ENCODE measurements around the gene RBFOX2. TPM values are rescaled to one million over a fixed set of nuclear protein-coding genes. Genes with fewer than 3 reads are reported as not detected.

RBFOX2 gene
- total RNA-seq, 1 donor from 2014 or later: 74.4 TPM

GRCh38 chr22:35894464-35894878, 134.2 kb downstream of the RBFOX2 start:
- ATAC-seq (ENCODE audit: poor library complexity): peak; percentile 88
- intact Hi-C loops (cut with DNase I): no loop called here
- DNase-seq: peak; percentile 47

- DNase-seq (no peak), ATAC-seq (ENCODE audit: poor library complexity) (peak; percentile 65)
- intact Hi-C loops (cut with DNase I): no loop called here
These were observed 134.9 kb downstream of the RBFOX2 start for GRCh38 chr22:35893698-35894097.

- DNase-seq: no peak
- intact Hi-C loops (cut with DNase I): no loop called here
- ATAC-seq (ENCODE audit: poor library complexity): no peak
These were observed 136.4 kb downstream of the RBFOX2 start for GRCh38 chr22:35892192-35892591.

- no peak for DNase-seq
- intact Hi-C loops (cut with DNase I): no loop called here
- ATAC-seq (ENCODE audit: poor library complexity): no peak
These were observed 137.2 kb downstream of the RBFOX2 start for GRCh38 chr22:35891442-35891841.

- intact Hi-C loops (cut with DNase I): no loop called here
- ATAC-seq (ENCODE audit: poor library complexity): no peak
These were observed 139.6 kb downstream of the RBFOX2 start for GRCh38 chr22:35889071-35889470.

GRCh38 chr22:35888181-35888870, 140.3 kb downstream of the RBFOX2 start:
- no peak for ATAC-seq (ENCODE audit: poor library complexity)
- intact Hi-C loops (cut with DNase I): no loop called here
- DNase-seq: no peak

More at GRCh38 chr22:35889071-35889470, 139.6 kb downstream of the RBFOX2 start:
- DNase-seq: no peak

- DNase-seq: no peak
- intact Hi-C loops (cut with DNase I): no loop called here
- no peak for ATAC-seq (ENCODE audit: poor library complexity)
These were observed 141.2 kb downstream of the RBFOX2 start for GRCh38 chr22:35887296-35887875.

- intact Hi-C loops (cut with DNase I): no loop called here
- ATAC-seq (ENCODE audit: poor library complexity): no peak
- DNase-seq: no peak
These were observed 142.3 kb downstream of the RBFOX2 start for GRCh38 chr22:35886309-35886708.

- DNase-seq: no peak
- intact Hi-C loops (cut with DNase I): no loop called here
- ATAC-seq (ENCODE audit: poor library complexity): no peak
These were observed 144.1 kb downstream of the RBFOX2 start for GRCh38 chr22:35884529-35884928.

GRCh38 chr22:35883031-35883620, 145.5 kb downstream of the RBFOX2 start:
- intact Hi-C loops (cut with DNase I): no loop called here
- no peak for DNase-seq
- peak; percentile 73 for ATAC-seq (ENCODE audit: poor library complexity)

- no peak for DNase-seq
- intact Hi-C loops (cut with DNase I): no loop called here
- peak; percentile 33 for ATAC-seq (ENCODE audit: poor library complexity)
These were observed 146.2 kb downstream of the RBFOX2 start for GRCh38 chr22:35882211-35883030.

GRCh38 chr22:35879351-35879750, 149.3 kb downstream of the RBFOX2 start:
- intact Hi-C loops (cut with DNase I): no loop called here
- DNase-seq (no peak), ATAC-seq (ENCODE audit: poor library complexity) (no peak)

GRCh38 chr22:35873426-35873825, 155.2 kb downstream of the RBFOX2 start:
- DNase-seq (no peak), ATAC-seq (ENCODE audit: poor library complexity) (no peak)
- intact Hi-C loops (cut with DNase I): no loop called here

- DNase-seq (peak; percentile 69), ATAC-seq (ENCODE audit: poor library complexity) (peak; percentile 74)
- intact Hi-C loops (cut with DNase I): no loop called here
These were observed 156.2 kb downstream of the RBFOX2 start for GRCh38 chr22:35872451-35872850.

GRCh38 chr22:35870517-35871293, 157.9 kb downstream of the RBFOX2 start:
- intact Hi-C loops (cut with DNase I): no loop called here

GRCh38 chr22:35868938-35869337, 159.7 kb downstream of the RBFOX2 start:
- intact Hi-C loops (cut with DNase I): no loop called here
- DNase-seq: no peak
- no peak for ATAC-seq (ENCODE audit: poor library complexity)

More at GRCh38 chr22:35870517-35871293, 157.9 kb downstream of the RBFOX2 start:
- ATAC-seq (ENCODE audit: poor library complexity) (peak; percentile 67), DNase-seq (no peak)

GRCh38 chr22:35866651-35867050, 162.0 kb downstream of the RBFOX2 start:
- intact Hi-C loops (cut with DNase I): no loop called here
- ATAC-seq (ENCODE audit: poor library complexity): no peak
- DNase-seq: no peak

- ATAC-seq (ENCODE audit: poor library complexity): no peak
These were observed 164.0 kb downstream of the RBFOX2 start for GRCh38 chr22:35864545-35865165.

More at GRCh38 chr22:35864545-35865165, 164.0 kb downstream of the RBFOX2 start:
- DNase-seq: no peak
- intact Hi-C loops (cut with DNase I): no loop called here
